ENCODE data around the gene TDP1.

DNA sequence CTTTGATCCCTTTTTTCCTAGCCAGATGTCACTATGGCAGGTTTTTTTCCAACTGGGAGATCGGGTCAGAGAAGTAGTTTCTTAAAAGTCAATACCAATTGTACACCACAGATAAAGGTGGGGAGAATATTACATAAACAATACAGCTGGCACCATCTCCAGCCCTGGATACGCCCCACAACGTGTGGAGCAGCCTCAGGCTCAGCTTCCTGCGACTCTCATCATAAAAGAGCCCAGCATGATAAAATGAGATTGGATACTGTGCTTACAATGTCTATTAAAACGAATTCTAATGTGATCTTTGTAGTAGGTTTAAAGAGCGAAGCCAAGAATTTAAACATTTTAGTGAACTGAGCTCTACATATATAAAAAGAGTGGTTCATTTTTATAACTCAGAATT lies 22.7 kb upstream of the TDP1 start:
- TF ChIP-seq EZH2 (IDR thresholded peaks at IDR 0.05; ENCODE audit: borderline replicate concordance, insufficient read depth, low read depth, low read length, poor library complexity, severe bottlenecking), result no peak
- TF ChIP-seq, protein P1, sequence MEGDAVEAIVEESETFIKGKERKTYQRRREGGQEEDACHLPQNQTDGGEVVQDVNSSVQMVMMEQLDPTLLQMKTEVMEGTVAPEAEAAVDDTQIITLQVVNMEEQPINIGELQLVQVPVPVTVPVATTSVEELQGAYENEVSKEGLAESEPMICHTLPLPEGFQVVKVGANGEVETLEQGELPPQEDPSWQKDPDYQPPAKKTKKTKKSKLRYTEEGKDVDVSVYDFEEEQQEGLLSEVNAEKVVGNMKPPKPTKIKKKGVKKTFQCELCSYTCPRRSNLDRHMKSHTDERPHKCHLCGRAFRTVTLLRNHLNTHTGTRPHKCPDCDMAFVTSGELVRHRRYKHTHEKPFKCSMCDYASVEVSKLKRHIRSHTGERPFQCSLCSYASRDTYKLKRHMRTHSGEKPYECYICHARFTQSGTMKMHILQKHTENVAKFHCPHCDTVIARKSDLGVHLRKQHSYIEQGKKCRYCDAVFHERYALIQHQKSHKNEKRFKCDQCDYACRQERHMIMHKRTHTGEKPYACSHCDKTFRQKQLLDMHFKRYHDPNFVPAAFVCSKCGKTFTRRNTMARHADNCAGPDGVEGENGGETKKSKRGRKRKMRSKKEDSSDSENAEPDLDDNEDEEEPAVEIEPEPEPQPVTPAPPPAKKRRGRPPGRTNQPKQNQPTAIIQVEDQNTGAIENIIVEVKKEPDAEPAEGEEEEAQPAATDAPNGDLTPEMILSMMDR (IDR thresholded peaks at IDR 0.05), result no peak

Data from B cell (primary cell).